Osteoblast (primary cell): ENCODE data around the gene SPDYC. TPM values are rescaled to one million over a fixed set of nuclear protein-coding genes. Genes with fewer than 3 reads are reported as not detected.

ENCODE experiments used
- DNase-seq: peaks from one replicate; pipeline ENCODE4 v3.0.0; 2011; ENCODE audit warnings: low spot score, mixed read lengths; ENCODE audit not compliant: insufficient read length; ENCODE audit errors: missing footprints
- H2AFZ ChIP-seq: 2 replicates; pipeline ENCODE4 v1.6.0; 2011; ENCODE audit warnings: mild to moderate bottlenecking, low read length
- H3K27ac ChIP-seq: 2 replicates; pipeline ENCODE4 v1.5.1; 2011; ENCODE audit warnings: mild to moderate bottlenecking, low read depth, low read length, moderate library complexity
- H3K27me3 ChIP-seq: 2 replicates; pipeline ENCODE4 v1.6.0; 2012; ENCODE audit warnings: mild to moderate bottlenecking, control low read depth, inconsistent platforms, low read length, moderate library complexity; ENCODE audit not compliant: insufficient read depth
- H3K36me3 ChIP-seq: 2 replicates; pipeline ENCODE4 v1.5.1; 2011; ENCODE audit warnings: mild to moderate bottlenecking, low read length, control low read depth, moderate library complexity; ENCODE audit not compliant: insufficient read depth
- H3K4me1 ChIP-seq: 2 replicates; pipeline ENCODE4 v1.5.1; 2011; ENCODE audit warnings: mild to moderate bottlenecking, low read length, control low read depth, moderate library complexity; ENCODE audit not compliant: insufficient read depth
- H3K4me2 ChIP-seq: 2 replicates; pipeline ENCODE4 v1.6.0; 2011; ENCODE audit warnings: mild to moderate bottlenecking, low read length; ENCODE audit not compliant: insufficient read depth
- H3K4me3 ChIP-seq: fragments of 200-600 bp; sonication (generic); 3 replicates; pipeline ENCODE4 v1.5.1; 2012; ENCODE audit warnings: mild to moderate bottlenecking, low read length, inconsistent platforms; ENCODE audit not compliant: insufficient read depth
- H3K79me2 ChIP-seq: 2 replicates; pipeline ENCODE4 v1.6.0; 2012; ENCODE audit warnings: mild to moderate bottlenecking, low read length, control low read depth, inconsistent platforms; ENCODE audit not compliant: insufficient read depth
- H3K9me3 ChIP-seq: 2 replicates; pipeline ENCODE4 v1.5.1; 2011; ENCODE audit warnings: low read depth, low read length, control low read depth
- H4K20me1 ChIP-seq: 2 replicates; pipeline ENCODE4 v1.6.0; 2012; ENCODE audit warnings: mild to moderate bottlenecking, low read length, control low read depth; ENCODE audit not compliant: insufficient read depth
- total RNA-seq: library from RNA; depleted of rRNA; stranded (reverse); fragments of >200 nt; gene quantifications from 2 replicates; pipeline ENCODE4 v1.2.3, GENCODE V29; 2012
- TF ChIP-seq, protein P1 (sequence below): IDR thresholded peaks from 2 replicates; pipeline ENCODE4 v1.5.1; 2011; ENCODE audit warnings: mild to moderate bottlenecking, low read depth, low read length, moderate library complexity; ENCODE audit errors: extremely low read depth

The SPDYC gene
- total RNA-seq, 1 donor: not detected

GRCh38 chr11:65208785-65209710 is 39.0 kb downstream of the SPDYC start:
- H3K4me3 ChIP-seq: no peak overlapping the region
- H3K9me3 ChIP-seq: no peaks in the 10 kb centered on the region
- no peaks in the 10 kb centered on the region for H4K20me1 ChIP-seq
- H3K79me2 ChIP-seq: no peaks in the 10 kb centered on the region
- H2AFZ ChIP-seq: no peak overlapping the region
- peaks cover 41% of the 10 kb centered on the region for H3K36me3 ChIP-seq
- H3K4me1 ChIP-seq: no peaks in the 10 kb centered on the region
- H3K4me2 ChIP-seq: no peak overlapping the region
- TF ChIP-seq, protein P1, sequence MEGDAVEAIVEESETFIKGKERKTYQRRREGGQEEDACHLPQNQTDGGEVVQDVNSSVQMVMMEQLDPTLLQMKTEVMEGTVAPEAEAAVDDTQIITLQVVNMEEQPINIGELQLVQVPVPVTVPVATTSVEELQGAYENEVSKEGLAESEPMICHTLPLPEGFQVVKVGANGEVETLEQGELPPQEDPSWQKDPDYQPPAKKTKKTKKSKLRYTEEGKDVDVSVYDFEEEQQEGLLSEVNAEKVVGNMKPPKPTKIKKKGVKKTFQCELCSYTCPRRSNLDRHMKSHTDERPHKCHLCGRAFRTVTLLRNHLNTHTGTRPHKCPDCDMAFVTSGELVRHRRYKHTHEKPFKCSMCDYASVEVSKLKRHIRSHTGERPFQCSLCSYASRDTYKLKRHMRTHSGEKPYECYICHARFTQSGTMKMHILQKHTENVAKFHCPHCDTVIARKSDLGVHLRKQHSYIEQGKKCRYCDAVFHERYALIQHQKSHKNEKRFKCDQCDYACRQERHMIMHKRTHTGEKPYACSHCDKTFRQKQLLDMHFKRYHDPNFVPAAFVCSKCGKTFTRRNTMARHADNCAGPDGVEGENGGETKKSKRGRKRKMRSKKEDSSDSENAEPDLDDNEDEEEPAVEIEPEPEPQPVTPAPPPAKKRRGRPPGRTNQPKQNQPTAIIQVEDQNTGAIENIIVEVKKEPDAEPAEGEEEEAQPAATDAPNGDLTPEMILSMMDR: no peak
- no peak overlapping the region for H3K27ac ChIP-seq
- H3K27me3 ChIP-seq: no peaks in the 10 kb centered on the region
- DNase-seq: peak; percentile 46

DNA sequence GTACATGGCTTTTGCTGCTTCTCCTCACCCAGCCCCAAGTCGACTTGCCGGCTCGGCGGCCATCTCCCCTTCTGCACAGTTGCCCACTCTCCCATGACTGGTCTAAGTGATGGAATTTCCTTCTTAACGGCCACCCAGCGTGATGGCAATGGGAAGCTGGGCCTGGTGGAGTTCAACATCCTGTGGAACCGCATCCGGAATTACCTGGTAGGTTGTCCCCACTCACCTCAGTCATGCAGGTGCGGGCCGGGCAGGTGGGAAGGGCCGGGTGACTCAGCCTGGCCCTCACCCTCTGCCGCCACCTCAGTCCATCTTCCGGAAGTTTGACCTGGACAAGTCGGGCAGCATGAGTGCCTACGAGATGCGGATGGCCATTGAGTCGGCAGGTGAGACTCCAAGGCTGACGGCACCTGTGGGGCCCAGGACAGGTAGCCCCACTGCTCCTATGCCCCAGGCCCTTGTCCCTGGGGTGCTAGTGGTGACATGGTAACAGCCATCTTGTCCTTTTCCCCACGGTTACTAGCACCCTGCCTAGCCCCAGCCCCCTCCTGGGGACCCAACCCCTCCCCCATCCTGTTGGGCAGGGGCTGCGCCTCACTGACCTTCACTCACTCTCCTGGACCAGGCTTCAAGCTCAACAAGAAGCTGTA is 39.8 kb downstream of the SPDYC start:
- Histone ChIP-seq H3K79me2 (no peaks in the 10 kb centered on the region), H3K4me2 (no peak overlapping the region), H3K9me3 (no peaks in the 10 kb centered on the region), H3K36me3 (peaks cover 38% of the 10 kb centered on the region), H2AFZ (no peak overlapping the region), H4K20me1 (no peaks in the 10 kb centered on the region), H3K4me1 (no peaks in the 10 kb centered on the region), H3K27ac (no peak overlapping the region), H3K27me3 (no peaks in the 10 kb centered on the region), H3K4me3 (no peak overlapping the region)
- TF ChIP-seq, protein P1: no peak
- DNase-seq: peak; percentile 57

- no peaks in the 10 kb centered on the region for H3K9me3 ChIP-seq
- no peaks in the 10 kb centered on the region for H3K4me1 ChIP-seq
- H3K36me3 ChIP-seq: peaks cover 34% of the 10 kb centered on the region
- no peaks in the 10 kb centered on the region for H3K79me2 ChIP-seq
- no peak overlapping the region for H3K4me3 ChIP-seq
- H3K27me3 ChIP-seq: no peaks in the 10 kb centered on the region
- TF ChIP-seq, protein P1: no peak
- no peak overlapping the region for H3K4me2 ChIP-seq
- peak; percentile 71 for DNase-seq
- no peak overlapping the region for H2AFZ ChIP-seq
- no peaks in the 10 kb centered on the region for H4K20me1 ChIP-seq
- no peak overlapping the region for H3K27ac ChIP-seq
Observed at GRCh38 chr11:65210361-65210731, 40.3 kb downstream of the SPDYC start.

GRCh38 chr11:65210748-65211147 is 40.7 kb downstream of the SPDYC start:
- peak; percentile 31 for DNase-seq
- Histone ChIP-seq H3K27ac (no peak overlapping the region), H3K4me2 (no peak overlapping the region), H3K9me3 (no peaks in the 10 kb centered on the region), H3K36me3 (peaks cover 30% of the 10 kb centered on the region), H3K79me2 (no peaks in the 10 kb centered on the region), H3K4me3 (no peak overlapping the region), H2AFZ (no peak overlapping the region), H3K27me3 (no peaks in the 10 kb centered on the region), H3K4me1 (no peaks in the 10 kb centered on the region), H4K20me1 (no peaks in the 10 kb centered on the region)
- TF ChIP-seq, protein P1: no peak
